H7 (cell line): ENCODE data around the gene IDH3G. TPM values are rescaled to one million over a fixed set of nuclear protein-coding genes. Genes with fewer than 3 reads are reported as not detected.

Experiments used
- DNase-seq: peaks from one replicate; pipeline ENCODE4 v3.0.0; 2012
- H3K27me3 ChIP-seq: 2 replicates; pipeline ENCODE4 v1.6.0; 2011; ENCODE audit warnings: mild to moderate bottlenecking, low read length; ENCODE audit not compliant: control insufficient read depth, insufficient read depth
- H3K36me3 ChIP-seq: replicated peaks from 2 replicates; pipeline ENCODE4 v1.5.1; 2011; ENCODE audit warnings: low read length; ENCODE audit not compliant: control insufficient read depth, insufficient read depth
- H3K4me3 ChIP-seq: 2 replicates; pipeline ENCODE4 v1.5.1; 2011; ENCODE audit warnings: low read depth, mild to moderate bottlenecking, control low read depth, low read length, moderate library complexity; ENCODE audit not compliant: insufficient read depth
- total RNA-seq: library from RNA; depleted of rRNA; stranded (reverse); fragments of >200 nt; shearing (Covaris generic); gene quantifications from 2 replicates; pipeline ENCODE4 v1.2.3, GENCODE V29; 2014; rRNA removed

The IDH3G gene
- 63.3 and 76.2 TPM in 2 replicates for total RNA-seq

DNA sequence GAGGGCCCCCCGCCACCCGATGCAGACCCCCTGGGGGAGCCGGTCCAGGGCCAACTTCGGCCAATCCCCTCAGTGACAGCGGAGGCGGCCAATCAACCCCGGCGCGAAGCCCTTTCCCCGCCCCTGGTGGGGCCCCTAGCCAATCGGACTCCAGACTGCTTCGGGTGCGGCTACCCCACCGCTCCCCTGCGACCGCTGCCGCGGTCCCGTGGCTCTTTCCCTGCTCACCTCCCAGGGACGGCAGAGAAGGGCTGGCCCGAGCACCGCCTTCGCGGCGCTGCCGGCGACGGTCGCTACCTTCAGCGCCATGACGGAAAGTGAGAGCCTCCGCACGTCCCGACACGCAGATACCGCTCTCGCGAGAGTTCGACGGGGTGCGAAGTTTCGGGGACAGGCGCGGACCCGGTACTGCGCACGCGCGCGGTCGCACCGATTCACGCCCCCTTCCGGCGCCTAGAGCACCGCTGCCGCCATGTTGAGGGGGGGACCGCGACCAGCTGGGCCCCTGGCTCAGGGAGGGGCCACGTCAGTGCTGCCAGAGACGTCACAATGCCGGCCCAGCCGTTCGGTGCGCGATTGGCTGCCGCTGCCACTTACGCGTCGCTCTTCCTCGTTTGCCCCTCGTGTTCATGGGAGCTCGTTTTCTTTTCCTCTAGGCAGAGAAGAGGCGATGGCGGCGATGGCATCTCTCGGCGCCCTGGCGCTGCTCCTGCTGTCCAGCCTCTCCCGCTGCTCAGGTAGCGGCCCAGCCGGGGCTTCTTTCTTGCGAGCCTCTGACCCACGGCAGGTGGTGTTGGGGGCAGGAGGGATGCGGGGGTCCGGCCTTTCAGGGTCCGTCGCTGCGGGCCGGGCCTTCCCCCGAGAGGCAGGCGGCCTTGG lies at the start of gene IDH3G, which contains the start of gene SSR4:
Gene IDH3G (minus strand): TSS at position 358 of the 879 bp plus-strand sequence. CDS start 49 bp downstream, at position 309.
Gene SSR4 (plus strand): TSS at position 651 of the 879 bp plus-strand sequence. CDS start 20 bp downstream, at position 671.
- DNase-seq = peak; percentile 99
- no peaks in the 10 kb centered on the region for H3K27me3 ChIP-seq

DNA sequence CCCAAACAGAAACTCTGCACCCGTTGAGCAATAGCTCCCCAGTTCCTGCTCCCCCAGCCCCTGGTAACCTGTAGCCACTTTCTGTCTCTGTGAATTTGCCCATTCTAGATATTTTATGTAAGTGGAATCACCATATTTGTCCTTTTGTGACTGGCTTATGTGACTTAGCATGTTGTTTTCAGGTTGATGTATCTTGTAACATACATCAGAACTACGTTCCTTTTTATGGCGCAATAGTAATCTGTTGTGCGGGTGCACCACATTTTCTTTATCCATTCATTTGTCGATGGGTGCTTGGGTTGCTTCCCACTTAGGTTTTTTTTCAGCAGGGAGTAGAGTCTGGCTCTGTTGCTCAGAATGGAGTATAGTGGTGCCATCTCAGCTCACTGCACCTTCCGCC lies 42.7 kb upstream of the IDH3G start:
- no peak overlapping the region for H3K4me3 ChIP-seq
- H3K36me3 ChIP-seq = no peaks in the 10 kb centered on the region
- DNase-seq = no peak
- H3K27me3 ChIP-seq = no peaks in the 10 kb centered on the region

More for the DNA sequence above, at the start of gene IDH3G, which contains the start of gene SSR4:
- Histone ChIP-seq H3K4me3 (peak within 1 kb of the TSS; percentile 76), H3K36me3 (peaks cover 4% of the 10 kb centered on the region)

DNA sequence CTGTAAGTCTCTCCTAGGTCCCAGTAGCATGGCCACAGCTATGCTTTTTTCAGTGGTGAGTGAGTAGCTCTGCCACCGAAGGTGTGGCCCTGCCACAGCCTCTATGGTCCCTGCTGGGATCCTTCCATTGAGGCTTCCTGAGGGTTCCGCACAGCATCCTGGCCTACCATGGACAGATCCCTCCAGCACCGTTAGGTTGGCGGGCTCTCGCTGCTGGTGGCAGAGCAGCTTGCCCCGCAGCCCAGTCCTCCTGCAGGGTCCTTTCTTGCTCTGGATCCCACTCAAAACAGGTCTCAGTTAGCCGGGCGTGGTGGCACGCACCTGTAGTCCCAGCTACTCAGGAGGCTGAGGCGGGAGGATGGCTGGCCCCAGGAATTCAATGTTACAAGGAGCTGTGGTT lies 38.6 kb upstream of the IDH3G start:
- H3K27me3 ChIP-seq = no peaks in the 10 kb centered on the region
- H3K4me3 ChIP-seq = no peak overlapping the region
- H3K36me3 ChIP-seq = no peaks in the 10 kb centered on the region; the same call in 1 of the 2 replicates
- DNase-seq = peak; percentile 25

DNA sequence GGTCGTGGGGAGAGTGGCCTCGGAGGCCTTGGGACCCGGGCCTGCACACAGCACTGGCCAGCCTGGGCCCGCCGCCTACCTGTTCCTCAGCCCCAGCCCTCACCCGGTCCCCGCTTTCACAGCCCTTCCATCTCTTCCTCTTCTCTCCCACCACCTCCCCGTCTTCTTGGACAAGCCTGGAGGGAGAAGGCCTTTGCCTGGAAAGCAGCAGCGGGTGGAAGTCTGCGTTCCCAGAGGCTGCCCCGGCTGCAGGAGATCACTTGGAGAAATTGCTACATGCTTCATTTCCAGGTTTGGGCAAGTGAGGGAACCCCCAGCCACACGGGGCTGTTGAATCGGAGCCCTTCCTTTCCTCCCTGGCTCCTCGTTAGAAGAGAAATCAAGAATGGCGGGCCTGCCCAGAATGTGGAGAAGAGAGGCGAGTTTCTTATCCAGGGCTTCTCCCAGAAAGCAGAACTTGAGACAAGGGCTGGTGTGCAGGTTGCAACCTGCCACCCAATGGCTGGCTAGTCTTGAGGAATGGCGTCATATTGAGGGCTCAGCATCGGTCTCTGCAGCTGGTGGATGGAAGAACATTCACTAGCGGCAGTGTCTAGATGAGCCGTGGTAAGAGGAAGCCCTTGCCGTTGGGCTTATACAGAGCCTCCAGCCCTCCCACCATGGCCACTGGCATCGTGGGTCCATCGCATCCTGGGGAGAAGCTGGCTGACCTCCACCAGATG lies 37.4 kb upstream of the IDH3G start:
- no peaks in the 10 kb centered on the region for H3K27me3 ChIP-seq
- peak; percentile 62 for DNase-seq
- peak overlapping the region; percentile 47 for H3K4me3 ChIP-seq

DNA sequence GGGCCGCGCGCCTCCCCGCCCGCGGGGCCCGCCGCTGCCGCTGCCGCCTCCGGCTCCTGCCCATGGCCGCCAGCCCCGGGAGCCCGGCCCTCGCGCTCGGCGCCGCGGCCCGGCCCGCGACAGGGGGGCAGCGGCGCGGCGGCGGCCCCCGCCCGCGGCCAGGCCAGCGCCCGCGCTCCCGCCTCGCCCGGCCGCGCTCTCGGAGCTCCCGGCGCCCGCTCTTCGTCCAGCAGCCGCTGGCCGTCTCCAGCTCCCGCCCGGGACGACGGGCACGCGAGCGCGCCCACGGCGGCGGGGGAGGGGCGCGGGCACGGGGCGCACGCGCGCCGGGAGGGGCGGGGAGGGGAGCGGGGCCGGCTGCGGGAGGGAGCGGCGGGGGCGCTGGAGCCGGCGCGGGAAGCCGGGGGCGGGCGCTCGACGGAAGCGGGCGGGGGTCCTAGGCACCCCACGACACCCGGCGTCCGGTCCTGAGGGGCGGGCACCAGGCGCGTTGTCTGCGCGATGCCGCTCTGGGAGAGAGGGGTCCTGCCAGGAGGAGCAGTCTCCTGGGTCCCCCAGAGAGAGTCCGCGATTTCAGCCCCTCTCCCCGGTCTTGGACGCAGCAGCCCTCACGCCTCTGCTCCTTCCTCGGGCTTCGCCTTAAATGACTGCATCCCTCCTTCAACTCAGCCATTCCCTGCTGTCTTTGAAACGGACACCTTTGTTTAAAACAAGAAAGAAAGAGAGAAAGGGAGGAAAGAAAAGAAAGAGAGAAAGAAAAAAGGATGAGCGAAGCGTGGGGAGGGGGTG lies 36.7 kb upstream of the IDH3G start:
- DNase-seq = peak; percentile 70
- Histone ChIP-seq H3K27me3 (no peaks in the 10 kb centered on the region), H3K4me3 (peak overlapping the region; percentile 72), H3K36me3 (no peaks in the 10 kb centered on the region; the same call in 1 of the 2 replicates)

More for the DNA sequence above, 37.4 kb upstream of the IDH3G start:
- H3K36me3 ChIP-seq = no peaks in the 10 kb centered on the region; the same call in 1 of the 2 replicates

DNA sequence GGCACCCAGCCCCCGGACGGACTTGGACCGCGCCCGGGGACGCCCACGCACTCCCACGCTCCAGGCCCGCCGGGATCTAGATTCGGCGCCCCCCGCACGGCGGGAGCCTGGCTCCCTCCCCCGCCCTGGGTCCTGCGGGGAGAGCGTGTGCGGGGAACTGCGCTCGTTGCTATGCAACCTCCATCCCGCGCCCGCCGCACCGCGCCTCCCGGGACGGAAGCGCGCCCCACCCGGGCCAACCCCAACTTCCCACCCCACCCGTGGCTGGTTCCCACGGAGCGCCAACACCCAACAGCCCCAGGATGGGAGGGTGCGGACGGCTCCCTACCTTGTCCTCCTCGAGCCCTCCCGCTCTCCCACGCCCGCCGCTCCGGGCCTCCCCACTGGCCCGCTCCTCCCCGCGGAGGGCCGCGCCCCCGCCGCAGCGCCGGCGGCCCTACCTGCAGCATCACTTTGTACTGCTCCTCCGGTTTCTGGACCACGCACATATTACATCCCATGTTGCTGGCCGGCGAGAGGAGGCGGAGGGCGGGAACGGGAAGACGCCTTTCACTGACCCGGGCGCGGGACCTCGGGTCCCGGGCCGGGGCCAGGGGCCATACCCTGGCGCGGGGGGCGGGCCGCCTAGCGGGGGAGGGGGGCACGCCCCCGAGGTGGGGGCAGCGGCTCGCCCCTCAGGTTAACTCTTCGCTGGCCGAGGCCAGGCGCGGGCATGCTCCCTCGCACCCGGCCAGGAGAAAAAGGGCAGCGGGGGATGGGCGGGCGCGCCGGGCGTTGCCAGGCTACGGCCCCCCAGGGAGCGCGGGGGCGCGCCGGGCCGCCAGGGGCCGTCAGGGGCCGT lies 35.8 kb upstream of the IDH3G start, which contains the start of gene PDZD4:
Gene PDZD4 (minus strand): TSS at position 746 of the 841 bp plus-strand sequence. CDS start 246 bp downstream, at position 500.
- H3K27me3 ChIP-seq = no peaks in the 10 kb centered on the region
- peak; percentile 89 for DNase-seq
- peak within 1 kb of the TSS; percentile 72 for H3K4me3 ChIP-seq
- H3K36me3 ChIP-seq = no peaks in the 10 kb centered on the region; the same call in 1 of the 2 replicates

DNA sequence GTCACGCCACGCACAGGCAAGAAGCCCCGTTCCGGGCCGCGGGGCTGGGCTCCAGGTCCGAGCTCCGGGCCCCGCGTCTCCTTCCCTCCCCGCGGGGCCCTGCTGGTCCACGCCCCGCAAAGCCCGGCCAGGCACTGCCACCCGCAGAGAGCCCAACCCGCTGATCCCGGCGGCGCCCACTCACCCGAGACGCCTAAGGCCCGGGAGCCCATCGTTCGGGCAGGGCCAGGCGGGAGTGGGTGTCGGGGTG lies 35.3 kb upstream of the IDH3G start:
- Histone ChIP-seq H3K36me3 (no peaks in the 10 kb centered on the region; the same call in 1 of the 2 replicates), H3K27me3 (no peaks in the 10 kb centered on the region), H3K4me3 (peak overlapping the region; percentile 72)
- peak; percentile 59 for DNase-seq

DNA sequence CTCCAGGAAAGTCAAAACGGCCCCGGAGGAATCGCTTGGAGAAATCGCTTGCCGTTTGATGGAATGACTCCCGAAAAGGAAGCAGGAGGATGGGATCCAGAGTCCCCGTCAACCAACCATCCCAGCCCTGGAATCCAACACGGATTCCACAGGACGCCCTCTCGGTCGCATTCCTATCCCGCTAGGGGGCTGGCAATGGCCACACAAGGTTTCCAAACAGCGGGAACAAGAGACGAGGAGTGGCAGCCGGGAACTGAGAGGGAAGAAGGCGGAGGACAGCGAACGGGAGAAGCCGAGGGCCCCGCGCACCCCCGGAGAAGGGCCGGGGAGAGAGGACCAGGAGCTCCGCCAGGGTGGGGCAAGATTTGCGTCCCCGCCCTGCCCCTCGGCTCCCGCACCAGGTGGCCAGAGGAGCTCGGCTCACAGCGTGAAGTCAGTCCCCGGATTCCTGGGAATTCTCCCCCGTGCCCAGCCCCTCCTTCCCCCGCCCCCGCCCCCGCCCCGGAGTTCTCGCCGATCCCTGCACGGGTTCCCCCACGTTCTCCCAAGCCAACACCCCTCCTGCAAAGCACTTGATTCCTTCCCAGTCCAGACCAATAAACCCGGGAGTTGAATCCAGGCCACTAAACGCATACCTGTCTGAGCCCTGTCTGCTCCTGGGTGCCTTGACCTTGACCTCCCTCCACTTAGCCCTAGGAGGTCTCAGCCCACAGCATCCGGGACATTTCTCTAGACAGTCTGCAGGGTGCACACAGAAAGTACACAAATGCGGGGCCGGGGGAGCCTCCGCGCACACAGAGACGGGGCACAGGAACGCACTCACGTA lies 34.8 kb upstream of the IDH3G start:
- no peaks in the 10 kb centered on the region; the same call in 1 of the 2 replicates for H3K36me3 ChIP-seq
- no peaks in the 10 kb centered on the region for H3K27me3 ChIP-seq
- peak; percentile 82 for DNase-seq
- peak overlapping the region; percentile 72 for H3K4me3 ChIP-seq

DNA sequence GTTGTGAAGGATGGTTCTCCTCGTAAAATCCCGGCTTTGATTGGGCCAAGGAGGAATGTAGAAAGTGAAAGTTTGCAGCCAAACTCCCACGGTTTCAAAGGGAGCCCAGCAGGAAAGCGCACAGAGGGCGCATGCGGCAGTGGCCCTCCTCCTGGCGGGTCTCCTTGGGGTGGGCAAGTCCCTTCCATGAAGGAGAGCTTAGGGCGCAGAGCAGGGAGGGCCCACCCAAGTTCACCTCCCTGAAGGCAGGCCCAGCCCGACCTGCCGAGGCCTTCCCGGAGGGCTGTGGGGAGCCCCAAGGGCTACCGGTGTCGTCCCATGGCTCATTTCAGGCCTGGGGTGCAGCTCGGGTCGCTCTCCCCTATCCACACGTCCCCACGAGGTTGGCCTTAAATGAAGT lies 34.1 kb upstream of the IDH3G start:
- peak; percentile 61 for DNase-seq
- Histone ChIP-seq H3K27me3 (no peaks in the 10 kb centered on the region), H3K4me3 (peak overlapping the region; percentile 72), H3K36me3 (no peaks in the 10 kb centered on the region; the same call in 1 of the 2 replicates)

DNA sequence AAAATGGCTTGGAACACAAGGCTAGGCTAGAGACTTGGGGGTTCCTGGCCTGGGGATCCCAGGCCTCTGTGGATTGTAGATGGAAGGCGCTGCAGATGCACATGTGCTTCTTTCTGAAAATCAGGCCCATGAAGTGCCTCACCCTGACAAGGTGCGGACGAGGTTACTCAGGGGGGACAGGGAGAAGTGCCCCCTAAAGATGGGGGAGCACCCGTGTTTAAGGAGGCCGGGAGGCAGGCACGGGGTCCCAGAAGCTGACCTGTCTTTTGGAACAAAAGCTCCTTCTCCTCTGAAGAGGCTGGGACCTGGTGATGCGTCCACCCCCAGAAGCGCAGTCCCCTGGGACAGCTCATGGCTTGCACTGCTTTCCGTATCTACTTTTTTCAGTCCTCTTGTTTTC lies 33.7 kb upstream of the IDH3G start:
- DNase-seq = peak; percentile 46
- Histone ChIP-seq H3K27me3 (no peaks in the 10 kb centered on the region), H3K4me3 (peak overlapping the region; percentile 72), H3K36me3 (no peaks in the 10 kb centered on the region; the same call in 1 of the 2 replicates)

DNA sequence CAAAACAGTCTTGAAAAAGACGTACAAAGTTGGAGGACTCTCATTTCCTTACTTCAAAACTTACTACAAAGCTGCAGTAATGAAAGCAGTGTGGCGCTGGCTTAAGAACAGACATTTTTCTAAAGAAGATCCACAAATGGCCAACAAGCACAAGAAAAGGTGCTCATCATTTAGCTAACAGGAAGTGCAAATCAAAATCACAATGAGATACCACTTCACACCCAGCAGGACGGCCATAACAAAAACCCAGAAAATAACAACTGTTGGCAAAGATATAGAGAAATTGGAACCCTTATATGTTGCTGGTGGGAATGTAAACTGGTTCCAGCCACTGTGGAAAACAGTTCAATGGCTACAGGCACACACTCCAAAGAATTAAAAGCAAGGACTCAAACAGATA lies 32.8 kb upstream of the IDH3G start:
- Histone ChIP-seq H3K36me3 (no peaks in the 10 kb centered on the region; the same call in 1 of the 2 replicates), H3K4me3 (no peak overlapping the region), H3K27me3 (no peaks in the 10 kb centered on the region)
- no peak for DNase-seq

DNA sequence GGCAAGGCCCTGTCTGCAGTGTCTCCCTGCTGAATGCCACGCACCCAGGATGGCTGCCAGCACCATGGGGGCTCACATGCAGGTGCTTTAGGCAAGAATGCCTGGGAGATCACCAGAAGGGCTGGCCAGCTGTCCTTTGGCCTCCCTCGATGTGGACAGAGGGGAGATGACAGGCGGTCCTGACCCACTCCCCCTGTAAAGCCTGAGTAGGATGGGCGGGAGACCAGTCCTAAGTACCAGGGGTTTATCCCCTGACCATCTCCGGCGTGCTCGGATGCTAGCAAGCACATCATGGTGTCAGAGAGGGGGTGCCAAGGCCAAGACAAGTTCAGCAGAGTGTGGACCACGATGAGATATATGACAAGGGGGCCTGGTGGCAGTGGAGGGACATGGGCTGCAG lies 30.9 kb upstream of the IDH3G start:
- Histone ChIP-seq H3K36me3 (no peaks in the 10 kb centered on the region; the same call in 1 of the 2 replicates), H3K4me3 (no peak overlapping the region), H3K27me3 (no peaks in the 10 kb centered on the region)
- peak; percentile 14 for DNase-seq

DNA sequence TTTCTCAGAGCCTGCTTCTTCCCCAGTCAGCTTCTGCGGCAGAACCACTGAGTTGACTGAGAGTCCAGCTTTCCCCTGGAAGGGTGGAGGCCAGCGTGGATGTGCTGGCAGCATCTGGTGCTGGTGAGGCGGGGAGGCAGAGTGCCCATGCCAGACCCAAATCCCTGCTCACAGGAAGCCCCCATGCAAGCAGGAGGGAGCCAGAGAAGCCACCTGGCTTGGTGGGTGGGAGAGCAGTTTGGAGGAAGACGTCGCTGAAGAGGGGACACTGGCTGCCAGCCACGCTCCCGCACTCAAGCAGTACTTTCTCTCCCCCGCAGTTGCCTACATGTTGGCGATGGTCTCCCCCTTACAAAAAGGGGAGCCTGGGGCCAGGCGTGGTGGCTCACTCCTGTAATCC lies 30.2 kb upstream of the IDH3G start:
- H3K36me3 ChIP-seq = no peaks in the 10 kb centered on the region; the same call in 1 of the 2 replicates

More for the DNA sequence above, 30.2 kb upstream of the IDH3G start:
- Histone ChIP-seq H3K4me3 (no peak overlapping the region), H3K27me3 (no peaks in the 10 kb centered on the region)
- DNase-seq = peak; percentile 20
